HG03354 (cell line): Measurements from ENCODE around the gene ENDOG.
"Not testable (repeated sequence)": the region's sequence is repeated elsewhere in the genome, so short reads cannot be mapped to it uniquely, and the experiment has no call there.

Experiments used
- ATAC-seq: cut with Tn5 transposase; IDR thresholded peaks from one replicate; pipeline ENCODE4 v1.9.1; 2021; ENCODE audit warnings: mild to moderate bottlenecking; ENCODE audit not compliant: unreplicated experiment, poor library complexity, severe bottlenecking

ENDOG gene

GRCh38 chr9:128854454-128854853 is 36.2 kb downstream of the ENDOG start:
- not testable (repeated sequence) for ATAC-seq

GRCh38 chr9:128858476-128858875 is 40.2 kb downstream of the ENDOG start:
- not testable (repeated sequence) for ATAC-seq

- no peak for ATAC-seq
Measured at GRCh38 chr9:128860937-128861336, 42.6 kb downstream of the ENDOG start.

GRCh38 chr9:128861501-128861900 is 43.2 kb downstream of the ENDOG start:
- no peak for ATAC-seq

- no peak for ATAC-seq
Measured at GRCh38 chr9:128862401-128862851, 44.1 kb downstream of the ENDOG start.

- peak; percentile 62 for ATAC-seq
Measured at GRCh38 chr9:128863647-128864046, 45.3 kb downstream of the ENDOG start.

GRCh38 chr9:128870128-128870940 is 52.0 kb downstream of the ENDOG start:
- no peak for ATAC-seq

- not testable (repeated sequence) for ATAC-seq
Measured at GRCh38 chr9:128870941-128871265, 52.6 kb downstream of the ENDOG start.
